Panc1 (cell line): ENCODE data around the gene GALNT9. TPM values are rescaled to one million over a fixed set of nuclear protein-coding genes. Genes with fewer than 3 reads are reported as not detected.

ENCODE experiments used
- ATAC-seq: fragments of 200-7000 bp; cut with Tn5 transposase; 2 replicates; pipeline ENCODE4 v1.9.1; 2020; ENCODE audit warnings: mild to moderate bottlenecking, moderate library complexity
- BruUV-seq: library from RNA; stranded (reverse); fragments of 400-500 nt; replicated peaks from 2 replicates; lab custom pipeline; 2021; lab: Mats Ljungman, UMichigan
- CTCF ChIA-PET: fragments of 300-600 bp; sonication (Branson Sonifier 250); formaldehyde crosslinking; loops from one replicate; lab custom pipeline; 2022; ENCODE audit warnings: antibody characterized with exemption; lab: Charles Lee
- POLR2A ChIA-PET: fragments of 300-600 bp; sonication (Branson Sonifier 250); formaldehyde crosslinking; loops from one replicate; lab custom pipeline; 2022; ENCODE audit warnings: antibody characterized with exemption; lab: Charles Lee
- DNase-seq: peaks from one replicate; pipeline ENCODE4 v3.0.0-alpha.2; 2010; ENCODE audit warnings: low read depth, low spot score
- H3K27ac ChIP-seq: 2 replicates; pipeline ENCODE4 v1.5.1; 2011; ENCODE audit warnings: mild to moderate bottlenecking, low read length, inconsistent platforms
- H3K27me3 ChIP-seq: fragments of 200-500 bp; sonication (Bioruptor generic); 2 replicates; pipeline ENCODE4 v1.6.0; 2014; ENCODE audit warnings: low read length, inconsistent platforms; ENCODE audit not compliant: control insufficient read depth, insufficient read depth
- H3K36me3 ChIP-seq: fragments of 200-500 bp; sonication (Bioruptor generic); 2 replicates; pipeline ENCODE4 v1.5.1; 2014; ENCODE audit warnings: inconsistent platforms, mild to moderate bottlenecking, low read length, moderate library complexity; ENCODE audit not compliant: control insufficient read depth, insufficient read depth
- H3K4me1 ChIP-seq: 2 replicates; pipeline ENCODE4 v1.5.1; 2011; ENCODE audit warnings: inconsistent platforms, mild to moderate bottlenecking, low read length, moderate library complexity; ENCODE audit not compliant: control insufficient read depth, insufficient read depth
- H3K4me3 ChIP-seq, 2 experiments: 2 replicates each; pipeline ENCODE4 v1.5.1; 2011 to 2012; ENCODE audit warnings: low read depth in 2 of 2, low read length in 2 of 2, mild to moderate bottlenecking in 2 of 2, inconsistent platforms in 1 of 2, moderate library complexity in 1 of 2
- H3K9me3 ChIP-seq: fragments of 200-500 bp; sonication (Bioruptor generic); 2 replicates; pipeline ENCODE4 v1.5.1; 2014; ENCODE audit warnings: low read depth, mild to moderate bottlenecking, inconsistent platforms, low read length, moderate library complexity; ENCODE audit not compliant: control insufficient read depth, insufficient read depth
- CTCF ChIP-seq: fragments of 450-650 bp; IDR thresholded peaks from 2 replicates; pipeline ENCODE4 v1.5.1; 2017; ENCODE audit warnings: mild to moderate bottlenecking
- POLR2AphosphoS5 ChIP-seq: IDR thresholded peaks from 2 replicates; pipeline ENCODE4 v1.6.1; 2012; ENCODE audit warnings: mild to moderate bottlenecking, low read depth, low read length, moderate library complexity
- REST ChIP-seq, 2 experiments: IDR thresholded peaks; 2 replicates each; pipeline ENCODE4 v1.6.1; 2011 to 2012; ENCODE audit warnings: low read depth in 2 of 2, control low read depth in 1 of 2, low read length in 1 of 2, mild to moderate bottlenecking in 1 of 2, moderate library complexity in 1 of 2; ENCODE audit not compliant: insufficient read depth in 1 of 2
- SIN3A ChIP-seq: IDR thresholded peaks from 2 replicates; pipeline ENCODE4 v1.6.1; 2012; ENCODE audit warnings: low read depth, mild to moderate bottlenecking, low read length, moderate library complexity, borderline replicate concordance; ENCODE audit not compliant: insufficient read depth
- TCF7L2 ChIP-seq: IDR thresholded peaks from 2 replicates; pipeline ENCODE4 v1.6.1; 2011; ENCODE audit warnings: mild to moderate bottlenecking, low read depth, low read length, inconsistent platforms
- in situ Hi-C: cut with HindIII; loops from 2 replicates; pipeline ENCODE4 v1.10.0; 2016; ENCODE audit warnings: low sequenced_read_pairs, low pct_unique_long_range_greater_than_20kb
- intact Hi-C: fragments of 100-400 bp; cut with micrococcal nuclease; formaldehyde crosslinking; loops from one replicate; pipeline ENCODE4 v1.10.0; 2022; ENCODE audit not compliant: unreplicated experiment
- total RNA-seq: library from RNA; stranded (reverse); gene quantifications from one replicate; pipeline ENCODE4 v1.2.1, GENCODE V29; 2021; ENCODE audit not compliant: unreplicated experiment

The GALNT9 gene
- total RNA-seq, 1 experiment from 2014 or later: 0.33 TPM

GRCh38 chr12:132291402-132292175 is 37.8 kb downstream of the GALNT9 start:
- no peak for TF ChIP-seq SIN3A
- no peak for TF ChIP-seq TCF7L2
- no peak for TF ChIP-seq CTCF
- no peak for TF ChIP-seq POLR2AphosphoS5
- no peak for TF ChIP-seq REST (IDR thresholded peaks at IDR 0.05; ENCODE audit: insufficient read depth in 1 of 2, low read depth in 2 of 2, low read length in 1 of 2)
- in situ Hi-C loops: no loop called here
- H3K9me3 ChIP-seq: no peaks in the 10 kb centered on the region
- DNase-seq: no peak
- peaks cover 4% of the 10 kb centered on the region; the same call in 1 of the 2 replicates for H3K27me3 ChIP-seq
- ChIA-PET POLR2A (no interaction called here), CTCF (interaction anchor here (0.7 kb wide), 1 partner anchor 41 kb away, joined by 3 read pairs; no protein-coding TSS in a partner anchor)
- no peak for ATAC-seq
- intact Hi-C loops: no loop called here
- H3K4me1 ChIP-seq: no peaks in the 10 kb centered on the region
- no peak overlapping the region for H3K4me3 ChIP-seq
- H3K36me3 ChIP-seq: no peaks in the 10 kb centered on the region
- no TSS peak for BruUV-seq
- no peak overlapping the region for H3K27ac ChIP-seq

GRCh38 chr12:132290203-132290540 is 39.2 kb downstream of the GALNT9 start:
- no TSS peak for BruUV-seq
- ChIA-PET CTCF (no interaction called here), POLR2A (no interaction called here)
- no peak for ATAC-seq
- no peaks in the 10 kb centered on the region for H3K27me3 ChIP-seq
- DNase-seq: no peak
- no peaks in the 10 kb centered on the region for H3K4me1 ChIP-seq
- in situ Hi-C loops (no loop called here), intact Hi-C loops (no loop called here)
- H3K9me3 ChIP-seq: no peaks in the 10 kb centered on the region
- H3K36me3 ChIP-seq: no peaks in the 10 kb centered on the region
- H3K4me3 ChIP-seq: no peak overlapping the region
- TF ChIP-seq TCF7L2 (no peak), SIN3A (no peak), REST (IDR thresholded peaks at IDR 0.05; ENCODE audit: insufficient read depth in 1 of 2, low read depth in 2 of 2, low read length in 1 of 2) (no peak), CTCF (no peak), POLR2AphosphoS5 (no peak)
- no peak overlapping the region for H3K27ac ChIP-seq
